EL (cell line): Measurements from ENCODE around the gene PARD6G.
"Not testable (repeated sequence)": the region's sequence is repeated elsewhere in the genome, so short reads cannot be mapped to it uniquely, and the experiment has no call there.

Experiments
- DNase-seq: peaks from one replicate; pipeline ENCODE4 v3.0.0-alpha.2; 2016

Gene PARD6G

GRCh38 chr18:80247393-80247841, at the start of gene PARD6G:
Gene PARD6G (minus strand): TSS chr18:80247514. CDS start chr18:80247348, 166 bp downstream.
- peak; percentile 69 for DNase-seq

- DNase-seq, result not testable (repeated sequence)
These were observed 15.1 kb upstream of the PARD6G start for GRCh38 chr18:80262241-80263033.

DNA sequence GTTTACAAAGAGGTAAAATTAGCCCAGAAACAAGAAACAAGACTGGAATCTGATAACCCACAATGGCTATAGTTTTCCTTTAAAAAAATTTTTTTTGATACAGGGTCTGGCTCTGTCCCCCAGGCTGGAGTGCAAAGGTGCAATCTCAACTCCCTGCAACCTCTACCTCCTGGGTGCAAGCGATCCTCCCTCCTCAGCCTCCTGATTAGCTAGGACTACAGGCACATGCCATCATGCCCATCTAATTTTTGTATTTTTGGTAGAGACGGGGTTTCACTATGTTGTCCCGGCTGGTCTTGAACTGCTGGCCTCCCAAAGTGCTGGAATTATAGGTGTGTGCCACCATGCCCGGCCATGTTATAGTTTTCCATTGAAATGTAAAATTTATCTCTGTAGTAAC, 12.3 kb upstream of the PARD6G start:
- no peak for DNase-seq

DNA sequence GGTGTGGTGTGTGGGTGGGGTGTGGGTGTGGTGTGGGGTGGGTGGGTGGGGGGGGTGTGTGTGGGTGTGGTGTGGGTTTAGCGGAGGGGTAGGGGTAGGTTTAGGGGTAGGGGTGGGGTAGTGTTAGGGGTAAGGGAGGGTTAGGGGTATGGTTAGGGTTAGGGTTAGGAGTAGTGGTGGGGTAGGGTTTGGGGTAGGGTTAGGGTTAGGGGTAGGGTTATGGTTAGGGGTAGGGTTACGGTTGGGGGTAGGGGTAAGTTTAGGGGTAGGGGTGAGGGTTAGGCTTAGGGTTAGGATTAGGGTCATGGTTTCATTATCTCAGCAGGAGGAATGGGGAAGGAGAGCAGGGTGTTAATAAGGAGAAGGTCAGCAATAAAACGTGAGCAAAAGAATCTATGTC, 11.3 kb upstream of the PARD6G start:
- DNase-seq, result no peak

DNA sequence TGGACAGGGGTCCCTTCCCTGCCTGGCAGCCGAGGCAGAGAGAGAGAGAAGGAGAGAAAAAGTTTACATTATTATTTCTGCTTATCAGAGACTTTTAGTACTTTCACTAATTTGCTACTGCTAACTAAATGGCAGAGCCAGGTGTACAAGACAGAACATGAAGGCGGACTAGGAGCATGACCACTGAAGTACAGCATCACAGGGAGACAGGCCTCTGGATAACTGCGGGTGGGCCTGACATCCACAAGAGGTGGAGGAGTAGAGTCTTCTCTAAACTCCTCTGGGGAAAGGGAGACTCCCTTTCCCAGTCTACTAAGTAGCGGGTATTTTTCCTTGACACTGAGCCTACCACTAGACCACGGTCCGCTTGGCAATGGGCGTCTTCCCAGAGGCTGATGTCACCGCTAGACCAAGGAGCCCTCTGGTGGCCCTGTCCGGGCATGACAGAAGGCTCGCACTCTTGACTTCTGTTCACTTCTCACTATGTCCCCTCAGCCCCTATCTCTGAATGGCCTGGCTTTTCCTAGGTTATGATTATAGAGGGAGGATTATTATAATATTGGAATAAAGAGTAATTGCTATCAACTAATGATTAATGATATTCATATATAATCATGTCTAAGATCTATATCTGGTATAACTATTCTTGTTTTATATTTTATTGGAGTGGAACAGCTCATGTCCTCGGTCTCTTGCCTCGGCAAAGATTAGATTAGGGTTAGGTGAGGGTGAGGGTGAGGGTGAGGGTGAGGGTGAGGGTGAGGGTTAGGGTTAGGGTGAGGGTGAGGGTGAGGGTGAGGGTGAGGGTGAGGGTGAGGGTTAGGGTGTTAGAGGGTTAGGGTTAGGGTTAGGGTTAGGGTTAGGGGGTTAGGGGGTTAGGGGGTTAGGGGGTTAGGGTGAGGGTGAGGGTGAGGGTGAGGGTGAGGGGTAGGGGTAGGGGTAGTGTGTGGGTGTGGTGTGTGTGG, 10.5 kb upstream of the PARD6G start:
- peak; percentile 70 for DNase-seq

DNA sequence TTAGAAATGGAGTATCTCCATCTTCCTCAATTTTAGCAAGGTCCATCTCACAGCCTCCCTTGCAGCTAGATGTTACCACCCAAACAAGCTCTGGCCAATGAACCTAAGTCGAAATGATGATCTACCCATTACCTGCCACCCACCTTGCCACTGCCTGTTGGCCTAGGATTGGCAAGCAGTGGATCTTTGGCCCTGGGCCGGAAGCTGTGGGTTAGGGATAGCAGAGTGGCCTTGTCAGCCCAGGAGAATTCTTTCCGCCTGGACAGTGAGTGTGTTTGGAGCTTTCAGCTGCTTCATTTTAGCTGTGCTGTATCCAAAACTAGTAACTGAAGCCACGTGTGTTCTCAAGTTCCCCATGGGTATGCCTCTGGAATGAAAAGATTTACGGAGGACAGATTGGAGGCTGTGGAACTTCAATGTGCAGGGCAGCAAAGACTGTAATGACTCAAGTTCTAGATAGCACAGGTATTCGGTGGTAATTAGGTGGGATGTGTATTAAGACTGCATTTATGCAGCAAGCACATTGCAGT, 7.7 kb upstream of the PARD6G start:
- no peak for DNase-seq

DNA sequence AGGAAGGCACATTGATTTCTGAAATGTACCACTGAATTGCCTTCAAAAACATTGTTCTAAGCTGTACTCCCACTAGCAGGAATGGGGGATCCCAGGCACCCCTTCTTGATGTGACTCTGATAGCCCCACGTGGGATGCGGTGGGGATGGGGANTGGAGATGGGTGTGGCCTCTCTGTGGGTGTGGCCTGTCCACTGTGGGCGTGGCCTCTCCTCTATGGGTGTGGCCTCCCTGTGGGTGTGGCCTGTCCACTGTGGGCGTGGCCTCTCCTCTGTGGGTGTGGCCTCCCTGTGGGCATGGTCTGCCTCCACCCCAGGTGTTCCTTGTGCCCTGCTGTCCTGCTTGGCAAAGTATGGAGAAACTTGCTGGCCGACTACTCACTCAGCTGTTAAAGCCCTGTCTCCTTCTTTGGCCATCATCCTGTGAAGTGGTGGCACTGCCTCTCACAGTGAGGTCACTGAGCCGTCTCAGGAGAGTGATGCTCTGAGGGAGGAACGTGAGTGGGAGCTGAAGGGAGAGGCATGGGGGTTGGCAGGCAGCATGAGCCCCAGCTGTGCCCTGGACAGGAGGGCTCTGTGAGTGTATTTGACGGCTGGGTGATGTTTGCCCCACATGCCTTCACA, 6.7 kb upstream of the PARD6G start:
- DNase-seq, result no peak

- no peak for DNase-seq
These were observed 5.9 kb upstream of the PARD6G start for GRCh38 chr18:80253236-80253635.

DNA sequence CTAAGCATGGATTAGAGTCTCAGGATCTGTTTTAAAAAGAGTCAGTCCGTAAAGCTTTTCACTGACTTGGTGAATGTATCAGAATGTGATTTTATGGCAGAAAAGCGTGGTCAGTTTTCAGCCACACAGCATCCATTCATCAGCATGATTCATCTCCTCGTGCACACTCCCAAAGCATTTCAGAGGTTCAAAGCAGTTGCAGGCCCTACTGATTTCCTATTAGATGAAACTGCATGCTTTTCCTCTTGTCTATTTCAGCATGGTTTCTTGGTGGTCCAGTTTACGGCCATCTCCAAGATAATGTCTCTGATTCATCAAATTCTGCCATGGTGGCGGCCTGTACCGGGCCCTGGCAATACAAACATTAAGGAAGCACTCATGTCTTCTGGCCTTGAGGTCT, 4.8 kb upstream of the PARD6G start:
- peak; percentile 43 for DNase-seq

- peak; percentile 29 for DNase-seq
These were observed 4.4 kb upstream of the PARD6G start for GRCh38 chr18:80251700-80252099.

DNA sequence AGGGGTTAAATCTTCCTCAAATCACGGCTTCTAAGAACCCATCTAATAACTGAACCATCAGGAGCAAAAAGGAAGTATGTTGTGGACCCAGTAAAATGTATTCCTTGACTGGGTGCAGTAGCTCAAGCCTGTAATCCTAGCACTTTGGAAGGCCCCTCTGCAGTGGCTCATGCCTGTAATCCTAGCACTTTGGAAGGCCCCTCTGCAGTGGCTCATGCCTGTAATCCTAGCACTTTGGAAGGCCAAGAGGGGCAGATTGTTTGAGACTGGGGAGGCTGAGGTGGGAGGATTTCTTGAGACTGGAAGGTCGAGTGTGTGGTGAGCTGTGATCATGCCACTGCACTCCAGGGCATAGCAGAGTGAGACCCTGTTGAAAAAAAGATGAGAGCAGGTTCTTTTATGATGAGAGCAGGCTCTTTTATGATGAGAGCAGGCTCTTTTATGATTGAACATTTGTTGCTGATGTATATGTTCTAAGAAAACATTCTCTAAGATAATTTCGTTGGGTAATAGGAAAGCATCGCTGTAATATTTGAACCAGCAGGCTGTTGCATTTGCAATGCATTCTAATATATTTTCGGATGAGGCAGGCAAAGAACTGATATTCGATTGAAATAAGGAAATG, 3.5 kb upstream of the PARD6G start:
- DNase-seq, result no peak

DNA sequence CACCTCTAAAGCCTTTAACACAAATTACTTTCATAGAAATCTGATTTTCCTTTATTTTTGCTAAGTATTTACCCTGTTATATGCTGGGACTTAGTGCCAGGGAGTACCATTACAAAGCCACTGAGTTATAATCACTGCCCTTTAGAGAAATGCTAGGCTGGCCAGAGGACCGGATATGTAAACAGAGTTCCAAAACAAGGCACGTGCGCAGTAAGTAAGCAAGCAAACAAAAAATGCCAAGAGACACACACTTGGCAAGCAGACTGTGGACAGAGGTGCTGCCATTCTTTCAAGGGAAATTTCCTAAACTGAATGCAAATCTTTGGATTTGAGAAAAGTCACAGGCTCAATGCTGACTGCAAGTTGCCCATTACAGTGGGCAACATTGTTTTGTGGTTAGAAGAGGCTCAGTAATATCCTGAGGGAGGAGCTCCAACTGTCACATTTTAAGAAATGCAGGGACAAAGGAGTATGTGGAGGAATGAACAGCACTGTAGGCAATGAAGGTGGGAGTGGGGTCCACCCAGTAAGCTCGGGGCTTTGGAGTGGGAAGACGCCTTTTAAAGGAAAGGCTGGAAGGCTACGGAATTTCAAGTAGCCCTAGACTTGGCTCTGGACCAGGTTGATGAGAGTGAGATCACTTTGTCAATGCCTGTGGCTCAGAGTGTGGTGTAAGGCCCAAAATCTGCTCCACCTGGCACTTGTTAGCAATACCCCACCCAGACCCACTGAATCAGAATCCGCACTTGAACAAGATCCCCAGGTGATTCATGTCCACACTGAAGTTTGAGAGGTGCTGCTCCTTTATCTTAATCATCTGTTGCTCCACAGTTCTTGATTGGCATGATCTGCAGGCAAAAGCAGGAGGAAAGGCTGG, 2.1 kb upstream of the PARD6G start:
- DNase-seq, result no peak

GRCh38 chr18:80246445-80247392, 595 bp downstream of the PARD6G start:
- DNase-seq, result peak; percentile 9

- no peak for DNase-seq
These were observed 1.4 kb downstream of the PARD6G start for GRCh38 chr18:80245781-80246444.

DNA sequence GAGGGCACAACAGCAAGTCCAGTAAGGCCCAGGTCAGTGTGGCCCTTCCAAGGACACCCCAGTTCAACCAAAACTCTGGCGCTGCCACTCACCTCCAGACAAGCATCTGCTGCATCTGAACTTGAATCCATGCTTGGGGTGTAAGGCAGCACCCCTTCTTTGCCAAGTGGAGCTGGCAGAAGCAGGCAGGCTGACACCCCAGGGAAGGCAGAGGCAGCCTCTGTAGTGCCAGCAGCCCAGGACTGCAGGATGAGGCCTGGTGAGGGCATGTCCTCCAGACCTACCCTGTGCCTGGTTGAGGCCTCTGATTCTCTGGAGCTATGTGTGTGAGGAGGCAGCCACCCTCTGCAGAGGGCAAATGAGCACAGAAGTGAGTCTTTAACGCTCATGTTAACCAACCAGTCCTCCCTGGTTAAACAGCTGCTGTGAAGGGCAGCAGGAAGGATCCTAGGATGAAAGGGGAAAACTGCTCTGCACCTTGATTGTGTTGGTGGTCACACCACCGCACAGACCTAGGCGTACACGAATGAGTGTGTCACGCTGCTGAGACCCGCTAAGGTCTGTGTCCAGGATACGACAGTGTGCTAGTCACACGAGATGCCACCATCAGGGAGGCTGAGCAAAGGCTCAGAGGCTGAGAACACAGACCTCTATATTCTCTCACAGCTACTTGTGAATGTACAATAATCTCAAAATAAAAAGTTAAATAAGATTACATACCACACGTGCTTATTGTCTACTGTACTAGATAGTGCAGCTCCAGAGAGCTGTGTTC, 2.2 kb downstream of the PARD6G start:
- DNase-seq, result no peak

GRCh38 chr18:80244167-80244566, 3.1 kb downstream of the PARD6G start:
- DNase-seq, result no peak

DNA sequence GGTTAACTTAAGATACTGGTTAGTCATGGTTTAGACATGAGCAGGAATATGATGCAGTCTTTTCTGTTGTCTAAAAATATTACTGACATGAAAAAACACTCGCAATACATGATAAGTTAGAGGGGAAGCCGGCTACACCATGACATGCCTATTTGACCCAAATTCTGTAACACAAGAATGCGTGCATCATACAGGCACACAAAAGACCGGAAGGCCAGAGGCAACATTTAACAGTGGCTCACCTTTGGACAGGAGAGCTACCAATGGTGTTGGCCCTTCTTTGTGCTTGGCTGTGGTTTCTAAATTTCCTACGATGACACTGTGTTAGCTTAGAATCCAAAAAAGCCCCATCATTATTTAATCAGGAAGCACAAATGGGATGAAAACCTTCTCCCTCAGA, 4.1 kb downstream of the PARD6G start:
- no peak for DNase-seq

DNA sequence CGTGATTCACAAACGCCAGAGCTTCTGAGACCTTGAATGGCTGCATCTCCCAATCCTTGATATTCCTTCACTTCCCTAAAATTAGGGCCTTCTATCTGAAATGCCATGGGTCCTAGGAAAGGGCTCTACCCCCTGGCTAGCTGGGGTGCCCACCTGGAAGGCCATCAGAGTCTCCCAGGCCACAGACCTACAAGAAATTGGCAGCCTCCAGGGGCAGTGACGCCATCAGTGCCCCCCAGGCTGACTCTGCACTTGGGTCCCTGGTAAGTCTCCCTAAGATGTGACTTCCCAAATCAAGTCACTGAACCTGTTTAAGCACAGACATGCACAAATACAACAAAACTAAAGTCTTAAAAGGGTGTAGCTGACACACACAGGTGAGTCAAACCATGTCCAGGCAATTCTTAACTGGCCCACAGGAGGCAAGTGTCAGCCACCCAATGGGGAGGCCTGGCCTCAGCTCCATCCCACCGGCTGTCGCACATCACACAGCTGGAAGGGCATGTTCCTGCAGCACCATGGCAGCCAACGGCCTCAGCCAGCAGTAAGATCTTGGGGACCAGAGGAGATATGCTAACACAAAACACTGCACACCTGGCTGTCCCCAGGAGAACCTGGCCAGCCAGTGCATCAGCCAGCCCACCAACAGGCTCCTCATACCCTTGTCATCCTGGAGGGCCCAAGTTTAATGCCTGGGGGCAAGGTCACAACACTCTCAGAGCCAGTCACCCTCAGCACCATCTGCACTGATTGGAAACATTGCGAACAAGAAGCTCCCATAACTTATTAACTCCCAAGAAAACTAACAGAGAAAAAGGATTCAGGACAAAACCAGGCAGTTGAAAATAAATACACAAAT, 5.2 kb downstream of the PARD6G start:
- DNase-seq, result no peak
